Gastrocnemius medialis (tissue), 4 donors: ENCODE data around the gene SBF1.

ENCODE experiments used
- POLR2A ChIP-seq, 2 donors: fragments of 450-650 bp; IDR thresholded peaks; one replicate each; pipeline ENCODE4 v1.6.1; 2017; ENCODE audit warnings: antibody characterized with exemption in 2 of 2, mild to moderate bottlenecking in 2 of 2, moderate library complexity in 2 of 2
- TF ChIP-seq, protein P1 (sequence below), 5 experiments: fragments of 450-650 bp in 3 of 5; fragments of 200-600 bp in 2 of 5; sonication (generic) in 2 of 5; IDR thresholded peaks in 4 of 5; conservative IDR thresholded peaks in 1 of 5; 1 replicate in 4 of 5; 2 replicates in 1 of 5; pipeline ENCODE4 v1.5.1; 2016 to 2019; ENCODE audit warnings: antibody characterized with exemption in 5 of 5, mild to moderate bottlenecking in 3 of 5, moderate library complexity in 3 of 5

DNA sequence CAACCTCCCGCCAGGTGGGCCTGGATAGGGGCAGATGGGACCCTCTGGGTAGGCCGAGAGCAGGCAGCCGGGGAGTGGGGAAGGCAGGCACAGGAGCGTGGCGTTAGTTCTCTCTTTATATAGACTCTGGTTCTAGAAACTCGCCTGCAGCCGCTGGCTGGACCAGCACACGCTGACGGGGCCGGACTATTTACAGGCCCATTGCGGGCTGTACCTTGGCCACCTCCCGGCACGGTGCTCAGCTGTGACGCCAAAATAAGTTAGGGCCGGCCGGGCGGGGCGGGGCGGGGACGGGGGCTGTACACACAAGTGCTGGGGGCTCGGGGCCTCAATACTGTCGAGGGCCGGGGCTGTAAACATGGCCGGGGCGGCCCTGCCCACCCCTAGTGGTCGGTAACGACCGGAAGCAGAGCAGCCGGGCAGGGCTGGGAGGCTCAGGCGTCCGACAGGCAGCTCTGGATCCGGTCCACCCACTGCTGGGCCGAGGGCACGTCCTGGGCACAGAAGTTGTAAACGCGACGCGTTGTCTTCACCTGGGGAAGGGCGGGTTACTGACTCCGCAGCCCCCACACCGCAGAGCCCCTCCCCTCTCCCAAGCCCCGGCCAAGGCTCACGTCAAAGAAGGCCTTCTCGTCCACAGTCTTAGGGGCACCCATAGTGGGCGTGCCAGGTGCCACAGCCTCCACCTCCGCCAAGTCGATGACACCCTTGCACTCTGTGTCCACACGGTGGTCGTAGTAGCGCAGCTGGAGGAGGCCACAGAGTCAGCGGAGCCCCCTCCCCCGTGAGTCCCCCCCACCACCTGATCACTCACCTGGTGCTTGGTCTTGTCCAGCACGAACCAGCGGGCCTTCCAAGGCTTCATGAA, 27.9 kb downstream of the SBF1 start:
- no peak for TF ChIP-seq POLR2A (IDR thresholded peaks at IDR 0.05)
- TF ChIP-seq, protein P1, sequence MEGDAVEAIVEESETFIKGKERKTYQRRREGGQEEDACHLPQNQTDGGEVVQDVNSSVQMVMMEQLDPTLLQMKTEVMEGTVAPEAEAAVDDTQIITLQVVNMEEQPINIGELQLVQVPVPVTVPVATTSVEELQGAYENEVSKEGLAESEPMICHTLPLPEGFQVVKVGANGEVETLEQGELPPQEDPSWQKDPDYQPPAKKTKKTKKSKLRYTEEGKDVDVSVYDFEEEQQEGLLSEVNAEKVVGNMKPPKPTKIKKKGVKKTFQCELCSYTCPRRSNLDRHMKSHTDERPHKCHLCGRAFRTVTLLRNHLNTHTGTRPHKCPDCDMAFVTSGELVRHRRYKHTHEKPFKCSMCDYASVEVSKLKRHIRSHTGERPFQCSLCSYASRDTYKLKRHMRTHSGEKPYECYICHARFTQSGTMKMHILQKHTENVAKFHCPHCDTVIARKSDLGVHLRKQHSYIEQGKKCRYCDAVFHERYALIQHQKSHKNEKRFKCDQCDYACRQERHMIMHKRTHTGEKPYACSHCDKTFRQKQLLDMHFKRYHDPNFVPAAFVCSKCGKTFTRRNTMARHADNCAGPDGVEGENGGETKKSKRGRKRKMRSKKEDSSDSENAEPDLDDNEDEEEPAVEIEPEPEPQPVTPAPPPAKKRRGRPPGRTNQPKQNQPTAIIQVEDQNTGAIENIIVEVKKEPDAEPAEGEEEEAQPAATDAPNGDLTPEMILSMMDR (IDR thresholded peaks at IDR 0.05 in 4 of 5, conservative IDR thresholded peaks at IDR 0.05 in 1 of 5) = no peak
